Measurements from ENCODE around the gene EIF3M.
"Not testable (repeated sequence)": the region's sequence is repeated elsewhere in the genome, so short reads cannot be mapped to it uniquely, and the experiment has no call there.

EIF3M gene

DNA sequence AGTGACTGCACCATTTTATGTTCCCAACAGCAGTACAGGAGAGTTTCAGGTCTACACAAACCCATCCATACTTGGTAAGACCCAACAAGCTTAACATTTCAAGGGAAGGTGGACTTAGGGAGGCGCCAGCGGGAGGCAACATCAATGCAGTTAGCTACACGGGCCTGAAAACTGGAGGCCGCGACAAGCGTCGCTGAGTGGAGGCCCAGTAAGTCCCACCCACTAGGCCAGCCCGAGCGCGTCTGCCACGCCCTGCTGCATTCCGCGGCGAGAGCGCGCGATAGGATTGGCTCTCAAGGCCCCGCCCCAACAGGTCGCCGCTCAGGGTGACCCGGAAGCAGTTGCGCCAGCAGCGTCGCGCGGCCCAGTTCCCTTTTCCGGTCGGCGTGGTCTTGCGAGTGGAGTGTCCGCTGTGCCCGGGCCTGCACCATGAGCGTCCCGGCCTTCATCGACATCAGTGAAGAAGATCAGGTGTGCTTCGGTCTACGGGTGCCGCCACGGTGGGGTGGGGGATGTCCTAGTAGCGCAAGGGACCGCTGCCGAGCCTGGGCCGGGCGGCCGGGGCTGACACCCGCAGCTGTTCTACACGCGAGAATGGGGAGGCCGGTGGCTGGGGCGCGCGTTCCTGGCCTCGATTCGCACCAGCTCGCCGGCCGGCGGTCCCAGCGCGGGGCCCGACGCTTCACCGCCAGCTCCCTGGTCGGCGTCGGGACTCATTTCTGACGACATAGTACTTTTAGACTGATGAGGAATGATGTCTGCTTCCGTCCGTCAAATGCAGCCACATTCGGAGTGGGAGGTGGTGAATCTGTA, at the start of gene EIF3M:
EIF3M (plus strand) TSS at position 373 of the 813 bp plus-strand sequence; CDS start at position 430, 57 bp downstream.
- peak; percentile 81 for DNase-seq

DNA sequence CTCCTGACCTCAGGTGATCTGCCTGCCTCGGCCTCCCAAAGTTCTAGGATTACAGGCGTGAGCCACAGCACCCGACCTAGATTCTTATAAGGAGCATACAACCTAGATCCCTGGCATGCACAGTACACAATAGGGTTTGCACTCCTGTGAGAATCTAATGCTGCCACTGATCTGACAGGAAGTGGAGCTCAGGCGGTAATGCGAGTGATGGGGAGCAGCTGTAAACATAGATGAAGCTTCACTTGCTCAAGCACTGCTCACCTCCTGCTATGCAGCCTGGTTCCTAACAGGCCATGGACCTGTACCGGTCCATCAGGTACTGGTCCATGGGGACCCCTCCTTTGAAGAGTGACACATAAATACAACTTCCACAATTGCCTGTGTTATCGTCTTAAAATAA, 44.8 kb upstream of the EIF3M start:
- DNase-seq = no peak

DNA sequence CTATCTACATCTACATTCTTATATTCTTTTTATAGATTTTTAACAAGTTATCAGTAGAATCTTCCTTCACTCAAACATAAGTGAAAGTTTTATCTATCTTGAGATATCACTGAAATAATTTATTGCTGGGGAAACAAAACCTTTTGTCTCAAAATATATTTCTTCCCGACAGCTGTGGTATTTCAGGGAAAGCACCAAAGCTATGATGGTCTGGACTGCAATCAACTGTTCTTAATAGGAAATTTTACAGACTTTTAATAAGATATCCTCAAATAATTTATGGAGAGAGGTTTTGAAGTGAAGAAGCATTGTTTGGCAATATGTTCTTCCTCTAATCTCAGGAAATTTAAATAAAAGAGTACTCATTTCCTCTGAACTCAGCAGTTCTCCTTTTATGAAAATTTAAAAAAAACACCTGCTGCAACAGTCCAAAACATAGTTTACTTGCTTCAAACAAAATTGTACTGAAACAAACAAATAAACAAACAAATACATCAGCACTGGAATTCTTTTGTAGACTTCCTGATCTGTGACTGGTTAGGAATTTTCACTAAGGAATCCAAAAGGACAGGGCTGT, 33.9 kb upstream of the EIF3M start:
- DNase-seq = no peak

DNA sequence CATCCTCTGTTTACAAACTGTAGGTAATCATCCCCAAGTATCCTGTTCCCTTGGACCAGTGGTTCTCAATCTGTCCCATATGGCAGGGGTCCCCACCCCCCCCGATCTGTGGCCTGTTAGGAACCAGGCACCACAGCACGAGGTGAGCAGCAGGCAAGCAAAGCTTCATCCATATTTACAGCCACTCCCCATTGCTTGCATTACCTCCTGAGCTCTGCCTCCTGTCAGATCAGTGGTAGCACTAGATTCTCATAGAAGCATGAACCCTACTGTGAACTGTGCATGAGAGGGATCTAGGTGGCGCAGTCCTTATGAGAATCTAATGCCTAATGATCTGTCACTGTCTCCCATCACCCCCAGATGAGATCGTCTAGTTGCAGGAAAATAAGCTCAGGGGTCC, 33.4 kb upstream of the EIF3M start:
- no peak for DNase-seq

DNA sequence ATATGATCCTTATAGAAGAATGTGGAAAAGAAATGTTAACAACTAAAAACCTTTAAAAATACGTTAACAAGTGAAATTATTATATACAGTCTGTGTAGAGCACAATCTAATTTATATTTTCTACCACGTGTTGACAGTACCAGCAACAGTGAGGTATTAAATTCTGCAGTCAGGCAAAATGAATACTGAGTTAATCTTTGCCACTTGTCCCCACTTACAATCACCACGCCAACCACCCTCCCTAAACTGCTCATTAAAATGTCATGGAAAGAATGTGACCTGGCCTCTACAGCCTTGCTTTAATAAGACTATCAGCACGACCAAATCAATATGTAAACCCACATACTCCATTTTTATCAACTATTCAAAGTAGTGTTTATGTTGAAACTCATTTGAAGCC, 28.5 kb upstream of the EIF3M start:
- DNase-seq = no peak

DNA sequence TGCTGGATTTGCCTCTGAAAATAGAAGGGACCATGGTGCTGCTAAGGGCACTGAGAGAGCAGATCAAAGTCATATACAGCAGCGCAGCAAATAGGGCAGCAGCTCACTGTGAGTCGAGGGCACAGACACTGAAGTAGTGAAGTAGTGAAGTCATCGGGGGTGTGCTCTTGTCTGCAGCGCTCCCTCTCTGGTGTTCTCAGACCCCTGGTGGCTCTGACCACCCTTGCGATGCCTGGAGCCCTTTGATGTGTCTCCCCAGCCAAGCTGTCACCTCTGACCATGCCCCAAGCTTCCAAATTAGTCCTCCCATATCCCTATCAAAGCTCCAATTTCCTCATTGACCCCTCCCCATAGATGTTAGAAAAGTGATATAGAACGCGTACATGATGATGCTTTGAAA, 27.7 kb upstream of the EIF3M start:
- DNase-seq = no peak

DNA sequence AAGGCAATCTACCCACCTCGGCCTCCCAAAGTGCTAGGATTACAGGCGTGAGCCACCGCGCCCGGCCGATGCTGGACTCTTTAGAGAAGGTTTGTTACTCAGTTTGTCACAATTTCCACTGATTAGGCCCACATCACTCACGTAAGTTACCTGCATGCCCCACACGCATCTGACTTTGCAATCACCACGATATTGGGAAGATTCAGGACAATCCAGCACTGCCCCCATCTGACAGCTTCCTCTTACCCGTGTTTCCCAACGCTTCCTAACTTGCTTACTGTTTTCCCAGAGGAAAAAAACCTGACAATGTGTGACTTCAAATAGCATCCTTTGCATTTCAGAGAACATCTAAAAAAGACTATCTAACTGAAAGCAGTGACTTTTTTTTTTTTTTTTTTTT, 21.8 kb upstream of the EIF3M start:
- DNase-seq = no peak

DNA sequence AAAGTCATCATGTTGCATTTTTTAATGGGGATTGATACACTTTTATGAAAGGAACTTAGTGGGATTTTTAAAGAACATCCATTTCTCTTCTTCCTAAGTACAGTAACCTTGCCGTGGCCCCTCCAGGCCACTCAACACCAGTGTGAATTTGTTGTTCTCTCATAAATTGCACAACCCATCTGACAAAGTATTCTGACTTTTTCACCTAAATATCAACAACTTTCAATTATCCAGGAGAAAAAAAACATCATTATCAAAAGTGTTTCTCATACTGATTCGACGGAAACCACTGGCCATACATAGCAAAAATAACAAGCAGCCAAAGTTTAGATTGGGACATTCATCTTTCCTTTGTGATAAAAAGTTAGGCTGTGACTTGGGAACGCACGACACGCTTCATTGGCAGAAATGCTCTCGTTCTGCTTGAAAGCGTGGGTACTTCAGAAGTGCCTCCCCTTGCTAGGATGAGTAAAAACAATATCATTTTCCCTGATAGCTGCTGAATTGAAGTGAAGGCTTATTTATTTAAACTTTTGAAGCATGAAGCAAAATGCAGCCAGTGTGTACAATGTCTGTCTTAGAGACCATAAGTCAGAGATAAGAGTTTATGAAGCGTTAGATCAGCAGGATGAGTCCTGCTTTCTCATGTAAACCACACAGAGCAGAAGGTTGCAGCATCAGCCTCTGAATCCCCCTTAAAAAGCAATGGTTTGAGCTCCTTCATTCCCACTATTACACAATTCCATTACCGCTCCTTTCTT, 20.6 kb upstream of the EIF3M start:
- DNase-seq = no peak

DNA sequence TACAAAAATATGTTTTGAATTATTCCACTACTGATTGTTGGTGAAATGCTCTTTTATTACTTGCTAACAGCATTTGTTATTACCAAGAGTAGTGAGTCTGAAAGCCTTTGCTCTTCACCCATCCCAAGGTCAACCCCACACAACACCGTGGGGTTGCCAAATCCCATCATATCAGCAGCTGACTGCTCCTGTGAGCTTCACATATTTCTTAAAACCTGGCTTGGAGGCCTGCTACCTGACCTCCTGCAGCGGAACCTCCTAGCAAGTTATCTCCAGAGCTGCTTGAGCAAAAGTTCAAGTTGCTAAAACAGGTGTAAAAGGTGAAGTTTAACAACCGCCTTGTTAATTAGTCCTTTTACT, 20.1 kb upstream of the EIF3M start:
- no peak for DNase-seq

DNA sequence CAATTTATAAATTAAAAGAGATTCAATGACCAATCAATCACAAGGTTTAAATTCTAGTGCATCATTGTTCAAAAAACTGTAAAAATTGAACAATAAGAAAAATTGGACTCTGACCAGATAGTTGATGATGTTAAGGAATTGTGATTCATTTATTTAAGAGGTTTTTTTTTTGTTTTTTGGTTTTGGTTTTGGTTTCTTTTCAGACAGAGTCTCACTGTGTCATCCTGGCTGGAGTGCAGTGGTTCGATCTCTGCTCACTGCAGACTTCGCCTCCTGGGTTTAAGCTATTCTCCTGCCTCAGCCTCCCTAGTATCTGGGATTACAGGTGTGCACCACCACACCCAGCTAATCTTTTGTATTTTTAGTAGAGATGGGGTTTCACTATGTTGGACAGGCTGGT, 17.1 kb upstream of the EIF3M start:
- no peak for DNase-seq

DNA sequence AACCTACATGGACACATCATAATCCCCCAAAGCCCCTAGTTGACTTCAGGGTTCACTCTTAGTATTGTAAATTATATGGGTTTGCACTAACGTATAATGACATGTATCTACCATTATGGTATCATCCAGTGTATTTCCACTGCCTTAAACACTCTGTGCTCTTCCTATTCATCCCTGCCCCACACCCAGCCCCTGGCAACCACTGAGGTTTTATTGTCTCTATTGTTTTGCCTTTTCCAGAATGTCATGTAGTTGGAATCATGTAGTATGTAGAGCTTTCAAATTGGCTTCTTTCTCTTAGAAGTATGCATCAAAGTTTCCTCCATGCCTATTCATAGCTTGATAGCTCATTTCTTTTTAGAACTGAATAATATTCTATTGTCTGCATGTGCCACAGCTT, 16.5 kb upstream of the EIF3M start:
- DNase-seq = no peak

DNA sequence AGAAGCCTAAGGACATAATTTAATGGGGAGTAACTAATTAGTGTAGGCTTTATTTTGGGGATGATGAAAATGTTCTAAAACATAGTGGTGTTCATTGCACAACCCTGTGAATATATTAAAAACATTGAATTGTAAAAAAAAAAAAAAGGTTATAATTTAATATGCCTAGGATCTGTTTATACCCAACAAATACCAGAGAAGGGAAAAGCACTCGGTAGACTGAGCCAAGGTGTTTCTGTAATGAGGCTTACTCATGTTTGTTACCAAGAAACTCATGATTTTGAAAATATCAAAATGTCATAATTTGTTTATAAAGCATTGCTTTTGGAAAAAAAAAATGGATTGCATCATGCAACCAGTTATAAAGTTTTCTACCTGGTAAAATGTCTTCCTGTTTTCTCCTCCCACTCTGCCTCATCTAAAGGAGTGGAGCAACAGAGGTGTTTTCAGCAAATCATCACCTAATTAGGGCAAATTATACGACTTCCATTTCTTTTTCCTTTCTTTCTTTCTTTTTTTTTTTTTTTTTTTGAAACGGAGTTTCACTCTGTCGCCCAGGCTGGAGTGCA, 14.2 kb upstream of the EIF3M start:
- no peak for DNase-seq

DNA sequence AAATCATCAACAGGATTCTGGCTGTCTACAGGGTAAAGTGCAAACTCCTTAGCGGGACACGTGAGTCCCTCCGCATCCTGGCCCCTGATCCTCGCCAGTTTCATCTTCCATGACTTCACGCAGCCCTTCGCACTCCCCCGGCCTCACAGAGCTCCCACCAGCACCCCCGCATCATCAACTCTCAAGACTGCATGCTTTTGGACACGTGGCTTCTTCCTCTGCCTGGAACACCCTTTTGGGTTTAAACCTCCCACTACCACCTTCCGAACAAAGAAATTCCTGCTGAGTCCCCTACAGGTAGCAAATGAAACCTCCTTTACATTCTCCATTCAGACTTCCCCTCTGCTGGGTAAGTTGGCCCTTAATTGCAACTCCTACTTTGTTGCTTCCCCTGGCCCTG, 12.6 kb upstream of the EIF3M start:
- no peak for DNase-seq

DNA sequence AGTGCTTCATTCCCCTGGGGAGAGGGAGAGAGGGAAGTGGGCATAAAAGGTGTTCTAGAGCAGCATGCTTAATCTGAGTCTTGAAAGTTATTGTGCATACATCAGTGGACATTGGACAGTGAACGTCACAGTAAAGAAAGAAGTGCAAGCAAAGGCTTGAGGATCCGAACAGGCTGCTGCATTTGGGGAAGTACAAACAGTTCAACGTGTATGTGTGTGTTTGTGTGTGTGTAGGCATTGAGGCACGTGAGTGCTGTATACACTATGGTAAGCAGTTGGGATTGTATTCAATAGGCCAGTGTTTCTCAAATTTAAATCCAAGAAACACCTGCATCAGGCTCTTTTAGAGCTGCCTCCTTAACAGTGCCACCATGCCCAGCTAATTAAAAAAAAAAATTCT, 10.4 kb upstream of the EIF3M start:
- DNase-seq = no peak

DNA sequence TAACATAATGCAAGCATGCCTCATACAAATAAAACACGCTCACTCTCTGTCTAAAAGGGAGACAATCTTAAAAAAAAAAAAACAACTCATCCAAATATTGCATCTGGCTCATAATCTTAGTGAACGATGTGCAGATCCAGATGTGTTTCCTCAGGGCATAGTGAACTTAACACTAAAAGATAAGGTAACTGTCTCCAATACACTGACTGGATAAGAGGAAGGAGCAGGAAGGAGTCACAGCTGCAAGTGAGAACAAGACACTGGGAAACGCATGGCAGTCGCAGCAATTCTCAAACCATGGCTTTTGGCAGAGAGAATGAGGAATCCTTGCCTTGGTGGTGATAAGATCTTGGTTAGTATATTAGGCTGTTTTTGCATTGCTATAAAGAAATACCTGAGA, 9.2 kb upstream of the EIF3M start:
- no peak for DNase-seq

DNA sequence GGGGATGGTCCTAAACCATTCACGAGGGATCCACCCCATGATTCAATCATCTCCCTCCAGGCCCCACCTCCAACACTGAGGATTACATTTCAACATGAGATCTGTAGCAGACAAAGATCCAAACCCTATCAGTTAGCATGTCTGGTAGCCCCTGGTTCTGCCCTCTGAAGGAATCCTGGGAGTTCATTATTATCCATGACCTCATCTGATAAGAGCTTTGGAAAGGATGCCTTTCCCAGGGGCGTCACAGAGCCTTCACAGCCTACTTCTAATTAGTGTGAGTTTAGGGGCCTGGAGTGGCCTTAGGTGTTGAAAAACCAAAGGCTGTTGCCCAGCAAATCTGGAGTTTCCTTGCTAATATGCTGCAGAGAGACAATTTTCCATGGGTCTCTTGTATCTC, 8.6 kb upstream of the EIF3M start:
- DNase-seq = no peak

DNA sequence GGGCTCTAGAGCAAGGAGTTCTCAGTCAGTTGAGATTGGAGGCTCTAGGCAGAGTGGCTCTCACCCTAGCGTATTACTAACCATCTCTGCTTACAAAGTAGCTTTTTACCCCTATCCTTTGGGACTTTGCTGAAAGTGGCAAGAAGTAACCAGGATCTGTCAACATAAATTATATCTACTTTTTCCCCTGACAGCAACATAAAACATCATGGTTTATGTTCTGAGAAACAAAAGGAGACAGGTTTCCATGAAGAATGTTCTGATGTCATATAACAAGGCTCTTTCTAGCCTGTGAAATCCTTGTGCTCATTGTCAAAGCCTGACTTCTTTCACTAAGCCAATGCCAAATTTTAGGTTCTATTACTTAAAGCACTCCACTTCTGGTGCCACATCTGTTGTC, 7.2 kb upstream of the EIF3M start:
- no peak for DNase-seq

DNA sequence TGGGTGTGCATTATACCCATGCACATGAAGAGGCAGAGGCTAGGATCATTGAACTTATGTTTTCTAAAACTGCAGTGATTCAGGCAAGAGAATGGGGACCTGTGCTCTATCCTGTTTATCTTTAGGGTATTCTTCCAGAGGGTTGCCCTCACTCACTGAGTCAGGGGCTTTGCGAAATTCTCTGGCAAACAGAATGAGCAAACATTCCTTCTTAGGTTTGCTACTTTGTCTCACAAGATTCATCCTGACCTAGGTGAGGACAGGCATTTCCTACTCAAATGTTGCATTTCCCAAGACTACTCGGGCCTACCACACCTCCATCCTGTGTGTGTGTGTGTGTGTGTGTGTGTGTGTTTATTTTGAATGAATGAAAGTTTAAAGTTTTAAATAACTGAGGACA, 2.7 kb upstream of the EIF3M start:
- DNase-seq = no peak

DNA sequence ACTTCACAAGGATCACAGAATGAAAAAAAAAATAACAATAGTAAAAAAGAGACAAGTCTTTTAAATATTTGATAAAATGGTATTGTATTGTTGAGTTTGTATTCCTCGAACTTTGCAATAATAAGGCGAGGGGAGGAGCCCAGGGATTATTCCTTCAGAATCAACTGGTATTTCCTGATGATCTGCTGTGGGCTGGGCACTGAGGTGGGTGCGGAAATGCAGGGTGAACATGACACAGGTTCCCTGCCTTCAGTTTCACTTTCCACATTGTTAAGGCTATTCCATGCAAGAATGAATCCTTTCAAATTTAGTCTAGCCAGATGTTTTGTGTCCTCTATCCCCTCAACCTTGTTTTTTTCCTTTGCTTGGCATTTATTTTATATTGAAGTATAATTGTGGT, 2.1 kb upstream of the EIF3M start:
- DNase-seq = no peak

DNA sequence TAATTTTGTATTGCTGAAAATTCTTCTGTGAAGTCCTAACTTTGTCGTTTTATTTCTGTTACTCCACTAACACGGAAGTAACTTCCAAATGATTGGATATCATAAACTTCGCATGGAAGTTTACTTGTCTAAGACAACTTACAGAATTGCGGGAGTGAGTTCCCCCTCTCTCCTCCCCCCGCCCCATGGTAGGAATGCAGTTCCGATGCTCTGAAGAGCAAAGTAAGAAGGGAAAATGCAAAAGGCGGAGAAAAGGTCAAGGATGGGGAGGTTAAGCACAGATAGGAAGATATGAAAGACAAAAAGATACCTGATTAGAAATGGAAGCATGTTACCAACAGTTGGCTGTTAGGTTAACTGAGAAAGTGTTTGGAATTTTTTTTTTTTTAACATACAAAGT, 1.3 kb downstream of the EIF3M start:
- DNase-seq = no peak

DNA sequence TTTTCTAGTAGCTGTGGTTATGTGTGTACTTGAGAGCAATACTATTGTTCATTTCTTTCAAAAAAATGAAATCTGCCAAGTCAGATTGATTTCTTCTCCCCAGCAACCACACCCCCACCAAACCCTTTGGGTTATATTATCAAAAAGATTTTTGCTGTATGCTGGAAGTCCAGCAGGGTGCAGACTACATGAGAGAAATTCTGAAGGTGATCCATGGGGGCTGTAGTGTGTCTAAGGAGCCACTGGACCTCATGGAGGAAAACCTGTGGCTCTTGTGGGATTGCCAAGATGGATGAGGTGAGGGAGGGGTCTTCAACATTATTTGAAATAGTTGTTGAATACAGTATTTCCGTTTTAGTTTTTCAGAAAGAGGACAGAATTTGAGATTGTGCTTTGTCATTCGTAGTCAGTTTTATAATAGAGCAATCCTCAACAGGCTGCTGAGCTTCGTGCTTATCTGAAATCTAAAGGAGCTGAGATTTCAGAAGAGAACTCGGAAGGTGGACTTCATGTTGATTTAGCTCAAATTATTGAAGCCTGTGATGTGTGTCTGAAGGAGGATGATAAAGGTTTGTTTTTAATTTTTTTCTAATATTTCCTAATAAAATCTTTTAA, 3.1 kb downstream of the EIF3M start:
- DNase-seq = no peak

DNA sequence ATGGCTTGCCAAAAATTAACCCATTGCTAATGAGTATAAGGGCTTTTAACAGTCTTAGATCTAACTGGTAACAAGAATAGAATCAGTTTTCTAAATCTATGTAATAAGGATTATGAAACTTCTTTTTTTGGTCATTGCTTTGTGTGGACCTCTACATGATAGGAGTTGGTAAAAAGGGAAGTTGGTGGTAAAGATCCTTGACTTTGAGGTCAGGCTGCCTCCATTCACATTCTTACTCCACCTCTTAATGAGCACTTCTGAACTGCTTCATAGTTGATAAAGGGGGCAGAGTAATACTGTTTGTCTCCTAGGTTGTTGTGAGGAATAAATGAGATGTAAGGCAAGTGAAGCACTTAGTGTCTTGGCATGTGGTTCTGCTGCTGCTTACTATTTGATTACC, 10.6 kb downstream of the EIF3M start:
- no peak for DNase-seq

DNA sequence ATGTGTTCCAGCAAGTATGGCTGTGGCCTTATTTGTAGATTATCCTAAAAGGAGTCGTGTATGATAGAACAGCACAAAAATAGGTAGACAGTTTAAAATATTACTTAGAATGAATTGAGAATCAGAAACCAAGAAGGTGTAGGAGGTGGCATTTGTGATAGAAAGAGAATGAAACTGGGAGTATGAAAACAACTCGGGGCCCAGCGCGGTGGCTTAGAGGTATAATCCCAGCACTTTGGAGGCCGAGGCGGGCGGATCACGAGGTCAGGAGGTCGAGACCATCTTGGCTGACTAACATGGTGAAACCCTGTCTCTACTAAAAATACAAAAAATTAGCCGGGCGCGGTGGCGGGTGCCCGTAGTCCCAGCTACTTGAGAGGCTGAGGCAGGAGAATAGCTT, 12.5 kb downstream of the EIF3M start:
- DNase-seq = not testable (repeated sequence)

DNA sequence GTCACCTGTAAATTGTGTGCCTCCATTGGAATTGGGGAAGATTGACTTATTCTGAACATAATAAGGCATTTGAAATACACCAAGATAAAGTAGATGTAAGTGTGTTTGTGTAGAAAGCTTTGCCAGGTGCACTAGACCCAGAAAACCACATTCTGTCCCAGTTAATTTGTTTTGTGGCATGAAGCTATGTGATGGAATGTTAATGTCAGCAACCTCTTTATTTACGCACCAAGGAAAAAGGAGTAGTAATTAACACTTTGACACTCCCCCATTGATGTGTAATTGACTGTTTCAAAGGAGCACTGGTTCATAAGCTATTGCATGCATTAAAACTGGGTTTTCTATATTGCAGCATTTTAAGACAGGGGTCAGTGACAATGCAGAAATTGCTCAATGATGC, 14.3 kb downstream of the EIF3M start:
- DNase-seq = no peak

Measured in DMS 273 treated with DMSO at 0.1 percent for 48 hours (cell line).